ENCODE results near the gene ITGA6.

DNA sequence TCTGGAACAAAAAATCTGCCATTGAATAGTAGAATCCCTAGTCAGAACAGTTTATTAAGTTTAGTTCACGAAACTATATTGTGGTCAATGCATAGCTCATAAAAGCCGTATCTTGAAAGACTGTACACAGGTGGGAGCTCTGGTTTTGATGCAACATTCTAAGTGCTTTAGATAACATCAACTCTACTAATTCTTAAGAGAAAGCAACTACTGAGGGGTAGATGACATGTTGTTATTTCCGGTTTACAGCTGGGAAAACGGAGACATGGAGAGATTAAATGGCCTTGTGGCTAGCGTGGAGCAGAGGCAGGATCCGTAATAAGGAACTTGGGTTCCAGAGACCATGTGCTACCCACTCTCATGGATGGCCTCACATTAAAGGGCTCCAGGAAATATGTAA is 4.2 kb upstream of the ITGA6 start:
- TF ChIP-seq, protein P1, sequence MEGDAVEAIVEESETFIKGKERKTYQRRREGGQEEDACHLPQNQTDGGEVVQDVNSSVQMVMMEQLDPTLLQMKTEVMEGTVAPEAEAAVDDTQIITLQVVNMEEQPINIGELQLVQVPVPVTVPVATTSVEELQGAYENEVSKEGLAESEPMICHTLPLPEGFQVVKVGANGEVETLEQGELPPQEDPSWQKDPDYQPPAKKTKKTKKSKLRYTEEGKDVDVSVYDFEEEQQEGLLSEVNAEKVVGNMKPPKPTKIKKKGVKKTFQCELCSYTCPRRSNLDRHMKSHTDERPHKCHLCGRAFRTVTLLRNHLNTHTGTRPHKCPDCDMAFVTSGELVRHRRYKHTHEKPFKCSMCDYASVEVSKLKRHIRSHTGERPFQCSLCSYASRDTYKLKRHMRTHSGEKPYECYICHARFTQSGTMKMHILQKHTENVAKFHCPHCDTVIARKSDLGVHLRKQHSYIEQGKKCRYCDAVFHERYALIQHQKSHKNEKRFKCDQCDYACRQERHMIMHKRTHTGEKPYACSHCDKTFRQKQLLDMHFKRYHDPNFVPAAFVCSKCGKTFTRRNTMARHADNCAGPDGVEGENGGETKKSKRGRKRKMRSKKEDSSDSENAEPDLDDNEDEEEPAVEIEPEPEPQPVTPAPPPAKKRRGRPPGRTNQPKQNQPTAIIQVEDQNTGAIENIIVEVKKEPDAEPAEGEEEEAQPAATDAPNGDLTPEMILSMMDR (conservative IDR thresholded peaks at IDR 0.05; ENCODE audit: low read depth, low read length), result no peak
- no peak for TF ChIP-seq EZH2phosphoT487 (IDR thresholded peaks at IDR 0.05; ENCODE audit: borderline replicate concordance, low read length)
